ENCODE measurements around the gene JMJD8.

JMJD8 gene

GRCh38 chr16:727291-727977 lies 43.3 kb upstream of the JMJD8 start:
- Histone ChIP-seq H3K27me3 (ENCODE audit: low read depth, low read length) (peaks cover 8% of the 10 kb centered on the region), H3K9me3 (ENCODE audit: control insufficient read depth in 1 of 2, low read length in 2 of 2) (no peaks in the 10 kb centered on the region), H3K4me1 (ENCODE audit: control insufficient read depth in 1 of 2, insufficient read depth in 2 of 2, low read length in 2 of 2) (peaks cover 0 to 21% of the 10 kb centered on the region in 2 donors), H3K36me3 (ENCODE audit: control insufficient read depth in 1 of 2, insufficient read depth in 2 of 2, low read length in 2 of 2) (peaks cover 0 to 20% of the 10 kb centered on the region in 2 donors), H3K27ac (ENCODE audit: low read length) (no peak overlapping the region), H3K4me3 (ENCODE audit: low read depth in 1 of 2, low read length in 2 of 2) (peak overlapping the region; percentile 16 to 66)

- no peaks in the 10 kb centered on the region for H3K9me3 ChIP-seq (ENCODE audit: control insufficient read depth in 1 of 2, low read length in 2 of 2)
- no peak within 1 kb of the TSS for H3K27ac ChIP-seq (ENCODE audit: low read length)
Measured at GRCh38 chr16:726438-727290, 42.5 kb upstream of the JMJD8 start, which contains the start of the genes CCDC78 and HAGHL. CCDC78 (minus strand) TSS chr16:726443; CDS start chr16:726367, 76 bp downstream. HAGHL (plus strand) TSS chr16:727106; CDS start chr16:727510, 404 bp downstream.

GRCh38 chr16:726188-726437 lies 42.0 kb upstream of the JMJD8 start:
- H3K27ac ChIP-seq (ENCODE audit: low read length), result no peak overlapping the region
- H3K4me1 ChIP-seq (ENCODE audit: control insufficient read depth in 1 of 2, insufficient read depth in 2 of 2, low read length in 2 of 2), result peaks cover 0 to 32% of the 10 kb centered on the region in 2 donors
- H3K36me3 ChIP-seq (ENCODE audit: control insufficient read depth in 1 of 2, insufficient read depth in 2 of 2, low read length in 2 of 2), result peaks cover 0 to 9% of the 10 kb centered on the region in 2 donors
- peaks cover 8% of the 10 kb centered on the region for H3K27me3 ChIP-seq (ENCODE audit: low read depth, low read length)
- H3K4me3 ChIP-seq (ENCODE audit: low read depth in 1 of 2, low read length in 2 of 2), result no peak overlapping the region
- H3K9me3 ChIP-seq (ENCODE audit: control insufficient read depth in 1 of 2, low read length in 2 of 2), result no peaks in the 10 kb centered on the region

More at GRCh38 chr16:726438-727290, 42.5 kb upstream of the JMJD8 start, which contains the start of the genes CCDC78 and HAGHL:
- H3K4me1 ChIP-seq (ENCODE audit: control insufficient read depth in 1 of 2, insufficient read depth in 2 of 2, low read length in 2 of 2), result peaks cover 0 to 28% of the 10 kb centered on the region in 2 donors
- H3K27me3 ChIP-seq (ENCODE audit: low read depth, low read length), result peaks cover 8% of the 10 kb centered on the region
- peak within 1 kb of the TSS; percentile 16 to 66 for H3K4me3 ChIP-seq (ENCODE audit: low read depth in 1 of 2, low read length in 2 of 2)
- H3K36me3 ChIP-seq (ENCODE audit: control insufficient read depth in 1 of 2, insufficient read depth in 2 of 2, low read length in 2 of 2), result peaks cover 0 to 12% of the 10 kb centered on the region in 2 donors

- H3K4me3 ChIP-seq (ENCODE audit: low read depth in 1 of 2, low read length in 2 of 2), result no peak overlapping the region
Measured at GRCh38 chr16:725463-726187, 41.5 kb upstream of the JMJD8 start.

GRCh38 chr16:725041-725376 lies 40.9 kb upstream of the JMJD8 start:
- Histone ChIP-seq H3K4me1 (ENCODE audit: control insufficient read depth in 1 of 2, insufficient read depth in 2 of 2, low read length in 2 of 2) (peaks cover 3 to 39% of the 10 kb centered on the region in 2 donors), H3K9me3 (ENCODE audit: control insufficient read depth in 1 of 2, low read length in 2 of 2) (no peaks in the 10 kb centered on the region), H3K36me3 (ENCODE audit: control insufficient read depth in 1 of 2, insufficient read depth in 2 of 2, low read length in 2 of 2) (peaks cover 0 to under 1% of the 10 kb centered on the region in 2 donors), H3K27me3 (ENCODE audit: low read depth, low read length) (peaks cover 8% of the 10 kb centered on the region), H3K4me3 (ENCODE audit: low read depth in 1 of 2, low read length in 2 of 2) (no peak overlapping the region), H3K27ac (ENCODE audit: low read length) (no peak overlapping the region)

More at GRCh38 chr16:725463-726187, 41.5 kb upstream of the JMJD8 start:
- peaks cover 0 to 32% of the 10 kb centered on the region in 2 donors for H3K4me1 ChIP-seq (ENCODE audit: control insufficient read depth in 1 of 2, insufficient read depth in 2 of 2, low read length in 2 of 2)
- no peaks in the 10 kb centered on the region for H3K9me3 ChIP-seq (ENCODE audit: control insufficient read depth in 1 of 2, low read length in 2 of 2)
- H3K27me3 ChIP-seq (ENCODE audit: low read depth, low read length), result peaks cover 8% of the 10 kb centered on the region
- peaks cover 0 to 7% of the 10 kb centered on the region in 2 donors for H3K36me3 ChIP-seq (ENCODE audit: control insufficient read depth in 1 of 2, insufficient read depth in 2 of 2, low read length in 2 of 2)
- H3K27ac ChIP-seq (ENCODE audit: low read length), result no peak overlapping the region

- Histone ChIP-seq H3K36me3 (ENCODE audit: control insufficient read depth in 1 of 2, insufficient read depth in 2 of 2, low read length in 2 of 2) (no peaks in the 10 kb centered on the region), H3K27me3 (ENCODE audit: low read depth, low read length) (peaks cover 8% of the 10 kb centered on the region), H3K4me1 (ENCODE audit: control insufficient read depth in 1 of 2, insufficient read depth in 2 of 2, low read length in 2 of 2) (peaks cover 5 to 44% of the 10 kb centered on the region in 2 donors), H3K4me3 (ENCODE audit: low read depth in 1 of 2, low read length in 2 of 2) (no peak overlapping the region), H3K9me3 (ENCODE audit: control insufficient read depth in 1 of 2, low read length in 2 of 2) (no peaks in the 10 kb centered on the region), H3K27ac (ENCODE audit: low read length) (no peak overlapping the region)
Measured at GRCh38 chr16:724188-725040, 40.3 kb upstream of the JMJD8 start.

- Histone ChIP-seq H3K4me3 (ENCODE audit: low read depth in 1 of 2, low read length in 2 of 2) (no peak overlapping the region), H3K27me3 (ENCODE audit: low read depth, low read length) (peaks cover 8% of the 10 kb centered on the region), H3K27ac (ENCODE audit: low read length) (no peak overlapping the region), H3K9me3 (ENCODE audit: control insufficient read depth in 1 of 2, low read length in 2 of 2) (no peaks in the 10 kb centered on the region), H3K4me1 (ENCODE audit: control insufficient read depth in 1 of 2, insufficient read depth in 2 of 2, low read length in 2 of 2) (peaks cover 9 to 50% of the 10 kb centered on the region in 2 donors), H3K36me3 (ENCODE audit: control insufficient read depth in 1 of 2, insufficient read depth in 2 of 2, low read length in 2 of 2) (no peaks in the 10 kb centered on the region)
Measured at GRCh38 chr16:723695-724094, 39.6 kb upstream of the JMJD8 start.

GRCh38 chr16:722835-723633 lies 38.9 kb upstream of the JMJD8 start:
- no peaks in the 10 kb centered on the region for H3K9me3 ChIP-seq (ENCODE audit: control insufficient read depth in 1 of 2, low read length in 2 of 2)
- no peaks in the 10 kb centered on the region for H3K36me3 ChIP-seq (ENCODE audit: control insufficient read depth in 1 of 2, insufficient read depth in 2 of 2, low read length in 2 of 2)
- H3K4me1 ChIP-seq (ENCODE audit: control insufficient read depth in 1 of 2, insufficient read depth in 2 of 2, low read length in 2 of 2), result peaks cover 9 to 50% of the 10 kb centered on the region in 2 donors
- peaks cover 8% of the 10 kb centered on the region for H3K27me3 ChIP-seq (ENCODE audit: low read depth, low read length)
- H3K27ac ChIP-seq (ENCODE audit: low read length), result no peak overlapping the region
- no peak overlapping the region for H3K4me3 ChIP-seq (ENCODE audit: low read depth in 1 of 2, low read length in 2 of 2)

- H3K4me1 ChIP-seq (ENCODE audit: control insufficient read depth in 1 of 2, insufficient read depth in 2 of 2, low read length in 2 of 2), result peaks cover 9 to 47% of the 10 kb centered on the region in 2 donors
- no peaks in the 10 kb centered on the region for H3K36me3 ChIP-seq (ENCODE audit: control insufficient read depth in 1 of 2, insufficient read depth in 2 of 2, low read length in 2 of 2)
- H3K9me3 ChIP-seq (ENCODE audit: control insufficient read depth in 1 of 2, low read length in 2 of 2), result no peaks in the 10 kb centered on the region
- H3K27me3 ChIP-seq (ENCODE audit: low read depth, low read length), result peaks cover 8% of the 10 kb centered on the region
- H3K27ac ChIP-seq (ENCODE audit: low read length), result no peak overlapping the region
- H3K4me3 ChIP-seq (ENCODE audit: low read depth in 1 of 2, low read length in 2 of 2), result peak overlapping the region in 1 of 2 donors; percentile 70
Measured at GRCh38 chr16:721765-722540, 37.8 kb upstream of the JMJD8 start.
